ENCODE measurements around the gene NOTCH2.

The NOTCH2 gene

GRCh38 chr1:119914071-119914470 is 155.4 kb downstream of the NOTCH2 start:
- Histone ChIP-seq H3K4me1 (ENCODE audit: insufficient read depth, low read length) (no peaks in the 10 kb centered on the region), H3K36me3 (ENCODE audit: insufficient read depth, low read length) (peaks cover 57% of the 10 kb centered on the region), H2AFZ (ENCODE audit: low read depth, low read length) (no peak overlapping the region), H3K4me3 (ENCODE audit: low read length) (no peak overlapping the region), H3K27me3 (ENCODE audit: insufficient read depth, low read length) (no peaks in the 10 kb centered on the region), H3K9me3 (ENCODE audit: low read length) (peaks cover 3% of the 10 kb centered on the region)

- Histone ChIP-seq H3K9me3 (ENCODE audit: low read length) (peaks cover 3% of the 10 kb centered on the region), H3K36me3 (ENCODE audit: insufficient read depth, low read length) (peaks cover 46% of the 10 kb centered on the region), H3K4me1 (ENCODE audit: insufficient read depth, low read length) (no peaks in the 10 kb centered on the region), H2AFZ (ENCODE audit: low read depth, low read length) (no peak overlapping the region), H3K27me3 (ENCODE audit: insufficient read depth, low read length) (no peaks in the 10 kb centered on the region), H3K4me3 (ENCODE audit: low read length) (no peak overlapping the region)
Observed at GRCh38 chr1:119912963-119913362, 156.5 kb downstream of the NOTCH2 start.

- Histone ChIP-seq H2AFZ (ENCODE audit: low read depth, low read length) (no peak overlapping the region), H3K4me1 (ENCODE audit: insufficient read depth, low read length) (no peaks in the 10 kb centered on the region), H3K27me3 (ENCODE audit: insufficient read depth, low read length) (no peaks in the 10 kb centered on the region), H3K4me3 (ENCODE audit: low read length) (no peak overlapping the region), H3K36me3 (ENCODE audit: insufficient read depth, low read length) (peaks cover 35% of the 10 kb centered on the region), H3K9me3 (ENCODE audit: low read length) (peaks cover 3% of the 10 kb centered on the region)
Observed at GRCh38 chr1:119911775-119912174, 157.7 kb downstream of the NOTCH2 start.

DNA sequence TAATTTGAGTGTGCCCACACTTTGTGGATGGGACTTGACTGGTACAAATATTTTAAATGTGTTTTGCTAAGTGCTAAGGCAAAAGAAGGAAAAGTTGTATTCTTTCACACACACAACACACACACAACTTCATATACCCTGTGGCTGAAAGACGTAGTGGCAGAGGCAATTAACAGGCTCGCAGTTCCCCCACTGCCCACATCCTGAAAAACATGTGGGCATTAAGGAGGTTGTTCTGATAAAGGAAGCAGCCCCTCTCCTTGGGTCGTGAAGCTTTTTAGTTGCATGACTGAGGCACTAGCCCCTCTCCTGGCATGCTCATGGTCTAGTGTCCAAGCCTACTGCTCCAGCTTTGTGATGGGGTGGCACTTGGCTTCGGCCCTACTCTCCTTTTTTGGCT is 158.8 kb downstream of the NOTCH2 start:
- H3K4me1 ChIP-seq (ENCODE audit: insufficient read depth, low read length) = no peaks in the 10 kb centered on the region
- H3K4me3 ChIP-seq (ENCODE audit: low read length) = no peak overlapping the region
- H3K9me3 ChIP-seq (ENCODE audit: low read length) = peaks cover 3% of the 10 kb centered on the region
- peaks cover 24% of the 10 kb centered on the region for H3K36me3 ChIP-seq (ENCODE audit: insufficient read depth, low read length)
- H3K27me3 ChIP-seq (ENCODE audit: insufficient read depth, low read length) = no peaks in the 10 kb centered on the region
- no peak overlapping the region for H2AFZ ChIP-seq (ENCODE audit: low read depth, low read length)

DNA sequence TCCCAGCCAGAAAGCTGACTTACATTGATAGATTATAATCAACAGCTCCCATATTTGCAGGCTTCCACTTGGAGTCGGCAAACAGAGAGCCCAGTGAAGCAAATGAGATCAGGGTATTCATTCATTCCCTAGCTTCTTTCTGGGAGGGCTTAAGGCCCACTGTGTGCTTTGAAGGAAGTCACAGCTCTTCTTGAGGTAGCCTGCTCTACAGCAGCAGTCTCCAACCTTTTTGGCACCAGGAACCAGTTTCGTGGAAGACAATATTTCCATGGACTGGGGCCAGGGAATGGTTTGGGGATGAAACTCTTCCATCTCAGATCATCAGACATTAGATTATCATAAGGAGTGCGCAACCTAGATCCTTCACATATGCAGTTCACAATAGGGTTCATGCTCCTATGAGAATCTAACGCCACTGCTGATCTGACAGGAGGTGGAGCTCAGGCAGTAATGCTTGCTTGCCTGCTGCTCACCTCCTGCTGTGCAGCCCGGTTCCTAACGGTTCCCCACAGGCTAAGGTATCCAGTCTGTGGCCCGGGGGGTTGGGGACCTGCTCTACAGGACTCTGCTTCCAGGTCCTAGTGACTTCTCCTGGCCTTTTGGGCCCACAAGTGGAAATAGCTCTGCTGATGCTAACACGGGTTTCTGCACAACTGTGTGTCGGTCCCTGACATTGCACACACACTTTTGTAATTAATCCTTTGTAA is 159.4 kb downstream of the NOTCH2 start:
- H3K4me3 ChIP-seq (ENCODE audit: low read length) = no peak overlapping the region
- H3K4me1 ChIP-seq (ENCODE audit: insufficient read depth, low read length) = no peaks in the 10 kb centered on the region
- H3K27me3 ChIP-seq (ENCODE audit: insufficient read depth, low read length) = no peaks in the 10 kb centered on the region
- no peak overlapping the region for H2AFZ ChIP-seq (ENCODE audit: low read depth, low read length)
- peaks cover 18% of the 10 kb centered on the region for H3K36me3 ChIP-seq (ENCODE audit: insufficient read depth, low read length)
- H3K9me3 ChIP-seq (ENCODE audit: low read length) = no peaks in the 10 kb centered on the region

- Histone ChIP-seq H3K4me1 (ENCODE audit: insufficient read depth, low read length) (no peaks in the 10 kb centered on the region), H3K36me3 (ENCODE audit: insufficient read depth, low read length) (peaks cover 5% of the 10 kb centered on the region), H3K27me3 (ENCODE audit: insufficient read depth, low read length) (no peaks in the 10 kb centered on the region), H3K4me3 (ENCODE audit: low read length) (no peak overlapping the region), H3K9me3 (ENCODE audit: low read length) (no peaks in the 10 kb centered on the region), H2AFZ (ENCODE audit: low read depth, low read length) (no peak overlapping the region)
Observed at GRCh38 chr1:119908661-119909060, 160.8 kb downstream of the NOTCH2 start.

- H3K36me3 ChIP-seq (ENCODE audit: insufficient read depth, low read length) = no peaks in the 10 kb centered on the region
- peaks cover 3% of the 10 kb centered on the region for H3K27me3 ChIP-seq (ENCODE audit: insufficient read depth, low read length)
- H3K9me3 ChIP-seq (ENCODE audit: low read length) = no peaks in the 10 kb centered on the region
- H3K4me3 ChIP-seq (ENCODE audit: low read length) = no peak overlapping the region
- H2AFZ ChIP-seq (ENCODE audit: low read depth, low read length) = no peak overlapping the region
- H3K4me1 ChIP-seq (ENCODE audit: insufficient read depth, low read length) = no peaks in the 10 kb centered on the region
Observed at GRCh38 chr1:119906927-119907652, 162.4 kb downstream of the NOTCH2 start.

DNA sequence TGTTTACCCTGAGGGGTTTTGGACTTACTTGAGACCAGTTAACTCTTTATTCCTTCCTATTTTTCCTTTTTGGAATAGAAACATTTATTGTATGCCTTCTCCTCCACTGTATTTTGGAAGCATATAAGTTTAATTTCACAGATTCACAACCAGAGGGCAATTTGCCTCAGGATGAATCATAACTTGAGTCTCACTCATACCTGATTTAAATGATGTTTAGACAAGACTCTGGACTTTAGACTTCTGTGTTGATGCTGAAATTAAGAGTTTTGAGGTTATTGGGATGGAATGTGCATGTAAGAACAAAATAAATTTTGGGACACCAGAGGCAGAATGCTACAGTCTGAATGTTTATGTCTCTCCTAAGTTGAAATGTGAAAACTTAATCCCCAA is 166.0 kb downstream of the NOTCH2 start:
- Histone ChIP-seq H3K36me3 (ENCODE audit: insufficient read depth, low read length) (no peaks in the 10 kb centered on the region), H3K9me3 (ENCODE audit: low read length) (no peaks in the 10 kb centered on the region), H3K4me3 (ENCODE audit: low read length) (no peak overlapping the region), H3K27me3 (ENCODE audit: insufficient read depth, low read length) (peaks cover 3% of the 10 kb centered on the region), H2AFZ (ENCODE audit: low read depth, low read length) (no peak overlapping the region), H3K4me1 (ENCODE audit: insufficient read depth, low read length) (no peaks in the 10 kb centered on the region)

DNA sequence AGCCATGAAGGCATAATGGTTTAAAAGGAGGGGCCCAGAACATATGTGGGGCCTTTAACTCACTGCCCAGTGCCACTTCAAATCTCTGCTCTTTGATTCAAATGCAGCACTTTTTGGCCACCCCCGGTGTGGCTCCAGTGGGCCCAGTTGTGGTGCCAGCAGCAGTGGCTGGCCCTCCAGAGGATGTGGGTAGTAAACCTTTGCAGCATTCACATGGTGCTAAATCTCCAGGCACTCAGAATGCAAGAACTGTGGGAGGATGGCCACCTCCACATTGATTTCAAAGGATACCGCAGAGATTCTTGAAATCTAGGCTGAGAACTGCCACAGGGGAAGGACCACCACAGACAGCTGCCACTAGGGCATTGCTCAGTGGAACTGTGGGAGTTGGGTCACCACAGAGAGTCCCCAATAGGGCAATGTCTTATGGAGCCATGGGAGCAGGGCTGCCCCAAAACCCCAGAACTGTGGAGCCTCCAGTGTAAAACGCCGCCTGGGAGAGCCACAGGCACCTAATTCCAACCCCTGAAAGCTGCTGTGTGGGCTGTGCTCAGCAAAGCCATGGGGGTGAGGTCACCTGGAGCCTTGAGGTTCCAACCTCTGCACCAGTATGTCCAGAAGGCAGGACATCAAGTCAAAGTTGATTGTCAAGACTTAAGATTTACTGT is 166.6 kb downstream of the NOTCH2 start:
- no peaks in the 10 kb centered on the region for H3K36me3 ChIP-seq (ENCODE audit: insufficient read depth, low read length)
- no peak overlapping the region for H3K4me3 ChIP-seq (ENCODE audit: low read length)
- H3K27me3 ChIP-seq (ENCODE audit: insufficient read depth, low read length) = peaks cover 3% of the 10 kb centered on the region
- H3K9me3 ChIP-seq (ENCODE audit: low read length) = no peaks in the 10 kb centered on the region
- H2AFZ ChIP-seq (ENCODE audit: low read depth, low read length) = no peak overlapping the region
- no peaks in the 10 kb centered on the region for H3K4me1 ChIP-seq (ENCODE audit: insufficient read depth, low read length)

- no peak overlapping the region for H2AFZ ChIP-seq (ENCODE audit: low read depth, low read length)
Observed at GRCh38 chr1:119898981-119899720, 170.3 kb downstream of the NOTCH2 start.

DNA sequence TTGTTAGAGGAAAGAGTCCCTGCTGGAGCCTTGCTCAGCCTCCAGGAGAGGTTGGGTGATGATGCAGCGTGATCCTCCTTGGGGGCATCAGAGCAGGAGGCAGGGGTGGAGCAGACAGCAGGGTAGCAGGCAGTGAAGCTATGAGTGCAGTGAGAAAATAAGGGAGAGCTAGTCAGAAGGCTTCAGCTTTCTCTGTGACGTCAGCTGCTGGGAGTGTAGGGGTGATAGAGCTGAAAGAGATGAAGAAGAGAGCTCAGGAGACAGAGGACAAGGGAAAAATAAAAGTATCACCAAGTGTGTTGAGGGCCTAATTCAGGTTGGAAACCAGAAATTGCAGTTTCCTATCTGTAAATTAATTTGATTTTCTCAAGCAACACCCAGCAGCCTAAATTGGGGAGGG is 170.9 kb downstream of the NOTCH2 start:
- H3K4me1 ChIP-seq (ENCODE audit: insufficient read depth, low read length) = no peaks in the 10 kb centered on the region
- peaks cover 3% of the 10 kb centered on the region for H3K27me3 ChIP-seq (ENCODE audit: insufficient read depth, low read length)
- H2AFZ ChIP-seq (ENCODE audit: low read depth, low read length) = no peak overlapping the region
- no peaks in the 10 kb centered on the region for H3K9me3 ChIP-seq (ENCODE audit: low read length)
- no peaks in the 10 kb centered on the region for H3K36me3 ChIP-seq (ENCODE audit: insufficient read depth, low read length)
- no peak overlapping the region for H3K4me3 ChIP-seq (ENCODE audit: low read length)

More at GRCh38 chr1:119898981-119899720, 170.3 kb downstream of the NOTCH2 start:
- Histone ChIP-seq H3K4me1 (ENCODE audit: insufficient read depth, low read length) (no peaks in the 10 kb centered on the region), H3K27me3 (ENCODE audit: insufficient read depth, low read length) (peaks cover 3% of the 10 kb centered on the region), H3K4me3 (ENCODE audit: low read length) (no peak overlapping the region), H3K9me3 (ENCODE audit: low read length) (no peaks in the 10 kb centered on the region), H3K36me3 (ENCODE audit: insufficient read depth, low read length) (no peaks in the 10 kb centered on the region)

DNA sequence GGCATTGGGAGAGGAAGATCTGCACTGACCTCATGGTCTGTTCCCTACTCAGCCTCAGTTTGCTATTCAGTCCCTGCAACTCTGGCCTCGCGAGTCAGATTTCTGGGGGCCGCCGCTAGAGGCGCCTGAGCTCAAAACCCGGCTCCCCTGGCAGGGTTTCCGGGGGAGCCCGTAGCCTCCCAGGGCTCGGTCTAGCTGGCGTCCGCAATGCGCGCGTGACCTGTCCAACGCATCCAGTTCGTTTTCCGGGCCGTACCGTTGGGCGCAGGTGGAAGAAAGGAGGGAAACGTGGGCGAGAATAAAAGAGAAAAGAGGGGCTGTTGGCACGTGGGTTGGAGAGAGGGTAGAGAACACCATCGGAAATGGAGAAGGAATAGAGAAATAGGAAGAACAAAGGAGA is 173.2 kb downstream of the NOTCH2 start, which contains the start of gene ADAM30:
Gene ADAM30 (minus strand): TSS at position 213 of the 400 bp plus-strand sequence. CDS start 179 bp downstream, at position 34.
- Histone ChIP-seq H3K4me3 (ENCODE audit: low read length) (no peak within 1 kb of the TSS), H3K27me3 (ENCODE audit: insufficient read depth, low read length) (no peaks in the 10 kb centered on the region), H2AFZ (ENCODE audit: low read depth, low read length) (no peak within 1 kb of the TSS), H3K9me3 (ENCODE audit: low read length) (no peaks in the 10 kb centered on the region), H3K4me1 (ENCODE audit: insufficient read depth, low read length) (no peaks in the 10 kb centered on the region), H3K36me3 (ENCODE audit: insufficient read depth, low read length) (no peaks in the 10 kb centered on the region)

- H3K27me3 ChIP-seq (ENCODE audit: insufficient read depth, low read length) = no peaks in the 10 kb centered on the region
- no peak overlapping the region for H3K4me3 ChIP-seq (ENCODE audit: low read length)
- H2AFZ ChIP-seq (ENCODE audit: low read depth, low read length) = no peak overlapping the region
- H3K9me3 ChIP-seq (ENCODE audit: low read length) = no peaks in the 10 kb centered on the region
- no peaks in the 10 kb centered on the region for H3K36me3 ChIP-seq (ENCODE audit: insufficient read depth, low read length)
- no peaks in the 10 kb centered on the region for H3K4me1 ChIP-seq (ENCODE audit: insufficient read depth, low read length)
Observed at GRCh38 chr1:119895102-119895501, 174.4 kb downstream of the NOTCH2 start.
